Left forelimb (tissue), 1 donor: ENCODE measurements around the gene ACTG2.

ENCODE experiments used
- DNase-seq: peaks from one replicate; pipeline ENCODE4 v3.0.0-alpha.2; 2018; ENCODE audit warnings: low spot score

ACTG2 gene

DNA sequence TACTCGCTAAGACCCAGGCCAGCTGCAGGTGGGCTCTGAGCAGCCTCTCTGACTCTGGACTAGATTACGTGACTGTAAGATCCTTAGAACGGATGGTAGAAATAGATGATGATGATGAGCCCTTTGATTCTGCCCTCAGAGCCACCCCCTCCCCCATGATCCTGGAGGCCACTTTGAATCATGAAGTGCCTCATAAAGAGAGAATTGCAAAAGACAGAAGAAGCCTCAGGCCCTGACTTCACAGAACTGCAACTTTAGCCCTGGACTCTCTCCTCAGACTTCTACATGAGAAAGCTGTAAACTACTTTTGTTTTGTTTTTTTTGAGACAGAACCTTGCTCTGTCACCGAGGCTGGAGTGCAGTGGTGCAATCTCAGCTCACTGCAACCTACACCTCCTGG, 76.5 kb downstream of the ACTG2 start:
- no peak for DNase-seq
